ENCODE results near the gene OR10D3. TPM values are rescaled to one million over a fixed set of nuclear protein-coding genes. Genes with fewer than 3 reads are reported as not detected.

Gene OR10D3
- polyA plus RNA-seq, 1 of the 3 experiments (the other 2 are of a cell fraction): not detected

GRCh38 chr11:124209824-124210357 is 26.7 kb downstream of the OR10D3 start:
- CTCF ChIA-PET: interaction anchor here (1.8 to 3.5 kb wide), 2 partner anchors 16 to 138 kb away, joined by 5 to 19 read pairs; no protein-coding TSS in a partner anchor
- no peaks in the 10 kb centered on the region for H4K20me1 ChIP-seq (ENCODE audit: insufficient read depth)
- no peaks in the 10 kb centered on the region for H3F3A ChIP-seq (replicated peaks; ENCODE audit: insufficient read depth)
- H3K4me1 ChIP-seq (ENCODE audit: control insufficient read depth in 1 of 2, insufficient read depth in 2 of 2, low read depth in 1 of 2, low read length in 1 of 2): no peaks in the 10 kb centered on the region
- no peaks in the 10 kb centered on the region for H3K9me3 ChIP-seq
- H3K4me3 ChIP-seq (ENCODE audit: low read depth in 2 of 2, low read length in 1 of 2): no peak overlapping the region
- DNase-seq: no peak
- no peaks in the 10 kb centered on the region for H3K36me3 ChIP-seq (replicated peaks in 1 of 2; ENCODE audit: control insufficient read depth in 1 of 2, insufficient read depth in 2 of 2, low read length in 1 of 2)
- H3K9me2 ChIP-seq: no peaks in the 10 kb centered on the region
- WGBS (ENCODE audit: low lambda C conversion rate): 10% methylated on average over 3 of the region's 6 CpGs
- TF ChIP-seq TEAD4 (IDR thresholded peaks at IDR 0.05; ENCODE audit: borderline replicate concordance, insufficient read depth) (no peak), GATA2 (CRISPR knock-in tag; IDR thresholded peaks at IDR 0.05) (no peak), TCF12 (IDR thresholded peaks at IDR 0.05) (no peak), JUND (IDR thresholded peaks at IDR 0.05) (no peak), NFIC (IDR thresholded peaks at IDR 0.05; ENCODE audit: borderline replicate concordance) (no peak), FOSL2 (IDR thresholded peaks at IDR 0.05; ENCODE audit: borderline replicate concordance, low read depth) (no peak), RCOR1 (IDR thresholded peaks at IDR 0.05; ENCODE audit: low read length) (no peak), FOXM1 (IDR thresholded peaks at IDR 0.05; ENCODE audit: low read depth) (no peak), NRF1 (IDR thresholded peaks at IDR 0.05; ENCODE audit: low read depth, low read length) (no peak), RFX5 (IDR thresholded peaks at IDR 0.05; ENCODE audit: low read length) (no peak), CTCF (IDR thresholded peaks at IDR 0.05) (no peak), MXI1 (IDR thresholded peaks at IDR 0.05; ENCODE audit: low read depth, low read length) (no peak), EP300 (IDR thresholded peaks at IDR 0.05; ENCODE audit: borderline replicate concordance in 1 of 2, low read depth in 1 of 2, low read length in 1 of 2) (no peak)
- H3K27me3 ChIP-seq (ENCODE audit: insufficient read depth): peaks cover 18% of the 10 kb centered on the region; the same call in 1 of the 2 replicates
- POLR2A ChIA-PET: no interaction called here
- no peak overlapping the region for H2AFZ ChIP-seq (ENCODE audit: low read depth)
- no peak overlapping the region for H3K4me2 ChIP-seq
- no peak overlapping the region for H3K9ac ChIP-seq
- H3K27ac ChIP-seq (ENCODE audit: low read depth in 2 of 2, low read length in 1 of 2): no peak overlapping the region
- no peaks in the 10 kb centered on the region for H3K79me2 ChIP-seq (ENCODE audit: insufficient read depth)

- Histone ChIP-seq H3K4me2 (no peak overlapping the region), H3K4me1 (ENCODE audit: control insufficient read depth in 1 of 2, insufficient read depth in 2 of 2, low read depth in 1 of 2, low read length in 1 of 2) (no peaks in the 10 kb centered on the region), H3K4me3 (ENCODE audit: low read depth in 2 of 2, low read length in 1 of 2) (no peak overlapping the region), H3K36me3 (replicated peaks in 1 of 2; ENCODE audit: control insufficient read depth in 1 of 2, insufficient read depth in 2 of 2, low read length in 1 of 2) (no peaks in the 10 kb centered on the region), H3K9ac (no peak overlapping the region), H3K79me2 (ENCODE audit: insufficient read depth) (no peaks in the 10 kb centered on the region), H3F3A (replicated peaks; ENCODE audit: insufficient read depth) (no peaks in the 10 kb centered on the region), H3K9me2 (no peaks in the 10 kb centered on the region), H3K27me3 (ENCODE audit: insufficient read depth) (peaks cover 16% of the 10 kb centered on the region; the same call in 1 of the 2 replicates), H3K9me3 (no peaks in the 10 kb centered on the region), H3K27ac (ENCODE audit: low read depth in 2 of 2, low read length in 1 of 2) (no peak overlapping the region), H4K20me1 (ENCODE audit: insufficient read depth) (no peaks in the 10 kb centered on the region), H2AFZ (ENCODE audit: low read depth) (no peak overlapping the region)
- no peak for DNase-seq
- ChIA-PET CTCF (interaction anchor here (1.8 kb wide), 1 partner anchor 139 kb away, joined by 5 read pairs; no protein-coding TSS in a partner anchor), POLR2A (interaction anchor here (0.5 kb wide), 1 partner anchor 157 kb away, joined by 3 read pairs; no protein-coding TSS in a partner anchor)
- WGBS (ENCODE audit: low lambda C conversion rate): 0% methylated on average over 1 of the region's 5 CpGs
- TF ChIP-seq USF2 (IDR thresholded peaks at IDR 0.05; ENCODE audit: borderline replicate concordance, low read depth, low read length): no peak
- no peak for TF ChIP-seq EZH2phosphoT487 (IDR thresholded peaks at IDR 0.05; ENCODE audit: borderline replicate concordance, low read depth)
- no peak for TF ChIP-seq TAF1 (IDR thresholded peaks at IDR 0.05; ENCODE audit: borderline replicate concordance, low read depth, low read length)
- TF ChIP-seq FOXM1 (IDR thresholded peaks at IDR 0.05; ENCODE audit: low read depth): no peak
- no peak for TF ChIP-seq ZBTB33 (IDR thresholded peaks at IDR 0.05; ENCODE audit: borderline replicate concordance, low read depth)
- TF ChIP-seq PBX3 (IDR thresholded peaks at IDR 0.05): no peak
- TF ChIP-seq CHD2 (IDR thresholded peaks at IDR 0.05; ENCODE audit: low read length, partially characterized antibody): no peak
- TF ChIP-seq NRF1 (IDR thresholded peaks at IDR 0.05; ENCODE audit: low read depth, low read length): no peak
- no peak for TF ChIP-seq MAX (IDR thresholded peaks at IDR 0.05; ENCODE audit: low read depth)
- TF ChIP-seq MXI1 (IDR thresholded peaks at IDR 0.05; ENCODE audit: low read depth, low read length): no peak
Measured at GRCh38 chr11:124210421-124210820, 27.3 kb downstream of the OR10D3 start.

Data from SK-N-SH (cell line).